C4-2B (cell line): ENCODE data around the gene UBL4B.

Experiments used
- CTCF ChIP-seq: fragments of 450-650 bp; conservative IDR thresholded peaks from 2 replicates; pipeline ENCODE4 v1.5.1; 2017; ENCODE audit warnings: mild to moderate bottlenecking
- ZFX ChIP-seq: fragments of 450-650 bp; IDR thresholded peaks from 2 replicates; pipeline ENCODE4 v1.6.1; 2017

DNA sequence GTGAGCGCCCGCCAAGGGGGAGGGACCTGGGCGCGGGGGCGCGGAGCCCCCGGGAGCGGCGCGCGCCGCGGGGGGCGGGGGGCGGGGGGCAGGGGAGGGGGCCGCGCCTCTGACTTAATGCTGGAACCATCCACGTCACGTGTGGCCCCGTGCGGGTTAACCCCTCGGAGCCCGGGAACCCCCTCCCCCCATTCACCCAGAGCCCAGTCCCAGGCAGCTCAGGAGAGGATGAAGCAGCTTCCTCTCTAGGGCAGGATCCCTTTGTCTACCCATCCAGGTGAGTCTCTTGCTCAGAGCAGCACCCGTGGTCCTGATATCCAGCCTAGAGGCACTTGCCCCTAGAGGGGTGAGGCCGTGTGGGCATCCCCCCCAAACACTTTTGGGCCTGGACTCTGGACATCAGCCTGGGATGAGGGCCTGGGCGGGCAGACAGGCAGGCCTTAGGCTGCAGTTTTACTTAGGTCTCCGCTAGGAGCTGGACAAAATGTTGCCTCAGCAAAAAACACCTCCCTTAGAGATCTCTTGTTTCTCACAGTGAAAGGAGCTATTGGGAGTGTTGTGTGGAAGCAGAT is 41.5 kb upstream of the UBL4B start, which contains the start of gene ALX3:
- TF ChIP-seq CTCF (no peak), ZFX (no peak)
